H1 (cell line): ENCODE results near the gene CGNL1. TPM values are rescaled to one million over a fixed set of nuclear protein-coding genes. Genes with fewer than 3 reads are reported as not detected.
A peak's percentile ranks its signal among the peaks of the same experiment; 100 is the strongest.

Source experiments
- ATF2 ChIP-seq: IDR thresholded peaks from 2 replicates; pipeline ENCODE4 v1.6.1; 2012; ENCODE audit warnings: low read length, inconsistent platforms
- CTBP2 ChIP-seq: IDR thresholded peaks from 2 replicates; pipeline ENCODE4 v1.7.0; 2011; ENCODE audit warnings: borderline replicate concordance, mild to moderate bottlenecking, moderate library complexity, mixed read lengths, low read length; ENCODE audit not compliant: insufficient read depth, insufficient read length
- EP300 ChIP-seq, 2 experiments: IDR thresholded peaks; 1 replicate in 1 of 2; 2 replicates in 1 of 2; pipeline ENCODE4 v1.6.1; 2011 to 2012; ENCODE audit warnings: low read depth in 2 of 2, low read length in 2 of 2, mild to moderate bottlenecking in 2 of 2, borderline replicate concordance in 1 of 2, inconsistent platforms in 1 of 2, moderate library complexity in 1 of 2
- GABPA ChIP-seq: IDR thresholded peaks from 2 replicates; pipeline ENCODE4 v1.6.1; 2011; ENCODE audit warnings: mild to moderate bottlenecking, low read length, moderate library complexity, borderline replicate concordance; ENCODE audit not compliant: insufficient read depth
- GTF2F1 ChIP-seq: IDR thresholded peaks from 2 replicates; pipeline ENCODE4 v1.6.1; 2012; ENCODE audit warnings: low read depth, low read length, improper control_type of control experiment, borderline replicate concordance
- HDAC2 ChIP-seq, 2 experiments: fragments of 300-600 bp in 1 of 2; sonication (generic) in 1 of 2; IDR thresholded peaks; 2 replicates each; pipeline ENCODE4 v1.6.1; 2011 to 2012; ENCODE audit warnings: low read depth in 2 of 2, low read length in 2 of 2, mild to moderate bottlenecking in 2 of 2, moderate library complexity in 2 of 2, borderline replicate concordance in 1 of 2, inconsistent platforms in 1 of 2
- JUND ChIP-seq: IDR thresholded peaks from 2 replicates; pipeline ENCODE4 v1.6.1; 2011; ENCODE audit warnings: mild to moderate bottlenecking, improper control_type of control experiment, low read length
- KDM1A ChIP-seq: fragments of 200-600, 300-600 bp; sonication (generic); IDR thresholded peaks from 2 replicates; pipeline ENCODE4 v1.7.1; 2016; ENCODE audit warnings: mild to moderate bottlenecking, low read length, borderline replicate concordance
- KDM5A ChIP-seq: fragments of 200-600 bp; IDR thresholded peaks from 2 replicates; pipeline ENCODE4 v1.7.1; 2012; ENCODE audit warnings: mild to moderate bottlenecking, low read length, inconsistent platforms, mixed read lengths
- NANOG ChIP-seq: IDR thresholded peaks from 2 replicates; pipeline ENCODE4 v1.6.1; 2011; ENCODE audit warnings: low read length, low read depth, mild to moderate bottlenecking, inconsistent platforms; ENCODE audit not compliant: insufficient read depth, poor library complexity, severe bottlenecking
- RAD21 ChIP-seq, 2 experiments: IDR thresholded peaks in 1 of 2; conservative IDR thresholded peaks in 1 of 2; 2 replicates each; pipeline ENCODE4 v1.6.1; 2011; ENCODE audit warnings: low read depth in 2 of 2, low read length in 2 of 2, improper control_type of control experiment in 1 of 2, inconsistent platforms in 1 of 2, mild to moderate bottlenecking in 1 of 2, moderate library complexity in 1 of 2
- RXRA ChIP-seq: IDR thresholded peaks from 2 replicates; pipeline ENCODE4 v1.6.1; 2011; ENCODE audit warnings: low read depth, mild to moderate bottlenecking, low read length, moderate library complexity; ENCODE audit not compliant: insufficient read depth
- SAP30 ChIP-seq: fragments of 300-600 bp; sonication (generic); IDR thresholded peaks from 2 replicates; pipeline ENCODE4 v1.7.1; 2012; ENCODE audit warnings: low read length, moderate library complexity, mild to moderate bottlenecking, inconsistent platforms; ENCODE audit not compliant: insufficient read depth, insufficient replicate concordance
- SP1 ChIP-seq: IDR thresholded peaks from 2 replicates; pipeline ENCODE4 v1.6.1; 2011; ENCODE audit warnings: low read depth, low read length
- SP2 ChIP-seq: IDR thresholded peaks from 2 replicates; pipeline ENCODE4 v1.6.1; 2012; ENCODE audit warnings: mild to moderate bottlenecking, low read length, inconsistent platforms
- TAF1 ChIP-seq: IDR thresholded peaks from 2 replicates; pipeline ENCODE4 v1.6.1; 2011; ENCODE audit warnings: mild to moderate bottlenecking, low read depth, low read length
- TAF7 ChIP-seq: optimal IDR thresholded peaks from 2 replicates; pipeline ENCODE3; 2011; ENCODE audit warnings: low read depth, mild to moderate bottlenecking, inconsistent platforms, low read length, moderate library complexity, borderline replicate concordance
- YY1 ChIP-seq: IDR thresholded peaks from 2 replicates; pipeline ENCODE4 v1.6.1; 2011; ENCODE audit warnings: low read depth, mild to moderate bottlenecking, low read length
- polyA plus RNA-seq, 7 experiments: library from polyadenylated mRNA; depleted of rRNA in 3 of 7; stranded (reverse) in 5 of 7; unstranded in 2 of 7; fragments of >200 nt in 5 of 7; fragments of 200-250 nt in 2 of 7; gene quantifications; 1 replicate in 5 of 7; 2 replicates in 1 of 7; 4 replicates in 1 of 7; pipeline versions ENCODE4 v1.2.1 to v1.2.3, GENCODE V29; 2011 to 2013; ENCODE audit warnings: missing spikeins in 2 of 7, mixed read lengths in 2 of 7
- total RNA-seq: library from RNA; stranded (reverse); fragmentation: NEBNext Ultra II Directional; extraction: Animal tissue kit (Norgen Biotek cat#: 25700); gene quantifications from 2 replicates; pipeline ENCODE4 v1.2.1, GENCODE V29; 2021
- TF ChIP-seq, protein P1 (sequence below), 3 experiments: IDR thresholded peaks; 1 replicate in 2 of 3; 2 replicates in 1 of 3; pipeline versions ENCODE4 v1.5.1 to v1.6.1; 2011; ENCODE audit warnings: low read length in 3 of 3, mild to moderate bottlenecking in 3 of 3, inconsistent platforms in 2 of 3, low read depth in 1 of 3, moderate library complexity in 1 of 3; ENCODE audit not compliant: insufficient read depth in 1 of 3; ENCODE audit errors: control extremely low read depth in 1 of 3

Gene CGNL1
- total and polyA plus RNA-seq, 2 of the 8 experiments (the other 6 are each of a cell fraction or from before 2014, with no cell fraction given), result 21.8 to 75.6 TPM

GRCh38 chr15:57387564-57388076, 11.3 kb downstream of the CGNL1 start (continued):
- TF ChIP-seq SAP30, result no peak
- 0 out of 4 replicates have a peak, but pooled peaks of 1 of the 2 experiments have one; percentile 60 for TF ChIP-seq HDAC2 (IDR thresholded peaks at IDR 0.05; ENCODE audit: borderline replicate concordance in 1 of 2, low read depth in 2 of 2, low read length in 2 of 2)
- no peak for TF ChIP-seq ATF2
- TF ChIP-seq KDM5A, result no peak
- TF ChIP-seq, protein P1, sequence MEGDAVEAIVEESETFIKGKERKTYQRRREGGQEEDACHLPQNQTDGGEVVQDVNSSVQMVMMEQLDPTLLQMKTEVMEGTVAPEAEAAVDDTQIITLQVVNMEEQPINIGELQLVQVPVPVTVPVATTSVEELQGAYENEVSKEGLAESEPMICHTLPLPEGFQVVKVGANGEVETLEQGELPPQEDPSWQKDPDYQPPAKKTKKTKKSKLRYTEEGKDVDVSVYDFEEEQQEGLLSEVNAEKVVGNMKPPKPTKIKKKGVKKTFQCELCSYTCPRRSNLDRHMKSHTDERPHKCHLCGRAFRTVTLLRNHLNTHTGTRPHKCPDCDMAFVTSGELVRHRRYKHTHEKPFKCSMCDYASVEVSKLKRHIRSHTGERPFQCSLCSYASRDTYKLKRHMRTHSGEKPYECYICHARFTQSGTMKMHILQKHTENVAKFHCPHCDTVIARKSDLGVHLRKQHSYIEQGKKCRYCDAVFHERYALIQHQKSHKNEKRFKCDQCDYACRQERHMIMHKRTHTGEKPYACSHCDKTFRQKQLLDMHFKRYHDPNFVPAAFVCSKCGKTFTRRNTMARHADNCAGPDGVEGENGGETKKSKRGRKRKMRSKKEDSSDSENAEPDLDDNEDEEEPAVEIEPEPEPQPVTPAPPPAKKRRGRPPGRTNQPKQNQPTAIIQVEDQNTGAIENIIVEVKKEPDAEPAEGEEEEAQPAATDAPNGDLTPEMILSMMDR (IDR thresholded peaks at IDR 0.05; ENCODE audit: control extremely low read depth in 1 of 3, insufficient read depth in 1 of 3, low read depth in 1 of 3, low read length in 3 of 3), result no peak
- no peak for TF ChIP-seq RXRA
- TF ChIP-seq KDM1A, result no peak
- no peak for TF ChIP-seq NANOG
- TF ChIP-seq GTF2F1, result no peak
- no peak for TF ChIP-seq CTBP2
- TF ChIP-seq GABPA, result no peak
- no peak for TF ChIP-seq JUND
- TF ChIP-seq TAF7, result peak; percentile 48
- TF ChIP-seq SP2, result no peak
- peak in 1 of 2 experiments; percentile 15; a peak in 1 of 4 replicates for TF ChIP-seq RAD21 (IDR thresholded peaks at IDR 0.05 in 1 of 2, conservative IDR thresholded peaks at IDR 0.05 in 1 of 2; ENCODE audit: low read depth in 2 of 2, low read length in 2 of 2)
- TF ChIP-seq SP1, result peak; percentile 79
- no peak for TF ChIP-seq EP300 (IDR thresholded peaks at IDR 0.05; ENCODE audit: borderline replicate concordance in 1 of 2, low read depth in 2 of 2, low read length in 2 of 2)
- TF ChIP-seq TAF1, result 0 out of 2 replicates have a peak, but pooled peaks have one; percentile 38
- 0 out of 2 replicates have a peak, but pooled peaks have one; percentile 12 for TF ChIP-seq YY1
